GM21619 (cell line): ENCODE results near the gene KCNMA1.

Experiments used
- ATAC-seq: cut with Tn5 transposase; IDR thresholded peaks from one replicate; pipeline ENCODE4 v1.9.1; 2021; ENCODE audit not compliant: unreplicated experiment

Gene KCNMA1

DNA sequence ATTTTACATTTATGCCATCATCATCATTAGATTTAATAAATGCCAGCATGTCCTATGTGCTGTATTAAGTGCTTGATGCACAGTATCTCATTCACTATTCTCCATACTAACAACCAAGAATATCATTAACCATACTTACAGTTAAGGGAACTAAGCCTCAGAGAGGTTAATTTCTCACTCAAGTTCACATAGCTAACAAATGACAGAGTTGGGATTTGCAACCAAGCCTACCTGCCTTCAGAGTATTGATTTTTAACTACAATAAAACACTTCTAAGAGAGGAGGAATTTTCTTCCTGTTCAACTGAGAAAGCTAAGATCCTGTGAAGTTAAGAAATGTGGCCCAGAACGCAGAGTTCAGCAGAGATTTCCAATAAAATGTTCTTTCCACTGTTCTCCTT is 403.0 kb downstream of the KCNMA1 start:
- ATAC-seq: no peak

DNA sequence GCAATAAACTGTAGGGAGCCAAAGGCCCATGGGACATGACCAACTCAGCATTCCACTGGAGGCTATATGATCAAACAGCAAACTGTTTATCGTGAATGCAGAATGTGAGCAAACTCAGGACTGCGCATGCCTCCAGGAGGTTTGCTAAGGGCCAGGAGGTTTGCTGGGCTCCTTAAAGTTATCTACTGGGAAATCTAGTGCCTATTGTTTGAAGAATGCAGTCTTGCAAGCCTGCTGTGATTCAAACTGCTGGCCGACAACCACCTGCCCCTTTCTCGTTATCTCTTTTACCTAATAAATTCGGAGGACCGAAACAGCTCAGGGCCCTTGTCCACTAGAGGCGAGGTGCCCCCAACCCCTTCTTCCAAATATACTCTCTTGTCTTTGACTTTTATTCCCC is 404.1 kb downstream of the KCNMA1 start:
- no peak for ATAC-seq

DNA sequence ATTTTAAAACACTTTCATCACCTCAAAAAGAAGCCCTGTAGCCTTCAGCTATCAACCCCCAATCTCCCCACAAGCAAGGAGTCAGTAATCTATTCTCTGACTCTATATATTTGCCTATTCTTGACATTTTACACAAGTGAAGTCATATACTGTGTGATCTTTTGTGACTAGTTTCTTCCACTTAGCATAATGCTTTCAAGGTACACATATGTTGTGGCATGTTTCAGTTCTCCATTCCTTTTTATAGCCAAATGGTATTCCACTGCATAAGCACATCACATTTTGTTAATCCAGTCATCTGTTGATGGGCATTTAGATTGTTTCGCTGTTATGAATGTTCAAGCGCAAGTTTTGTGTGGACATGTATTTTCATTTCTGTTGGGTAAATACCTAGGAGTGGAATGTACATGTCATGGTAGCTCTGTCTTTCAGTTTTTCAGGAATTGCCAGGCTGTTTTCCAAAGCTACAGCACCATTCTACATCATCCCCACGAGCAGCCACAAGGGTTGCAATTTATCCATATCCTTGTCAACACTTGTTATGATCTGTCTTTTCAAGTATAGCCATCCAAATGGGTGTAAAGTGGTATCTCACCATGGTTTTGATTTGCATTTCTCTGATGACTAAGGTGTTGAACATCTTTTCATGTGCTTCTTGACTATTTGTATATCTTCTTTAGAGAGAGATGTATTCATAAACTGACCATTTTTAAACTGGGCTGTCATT is 405.6 kb downstream of the KCNMA1 start:
- no peak for ATAC-seq

DNA sequence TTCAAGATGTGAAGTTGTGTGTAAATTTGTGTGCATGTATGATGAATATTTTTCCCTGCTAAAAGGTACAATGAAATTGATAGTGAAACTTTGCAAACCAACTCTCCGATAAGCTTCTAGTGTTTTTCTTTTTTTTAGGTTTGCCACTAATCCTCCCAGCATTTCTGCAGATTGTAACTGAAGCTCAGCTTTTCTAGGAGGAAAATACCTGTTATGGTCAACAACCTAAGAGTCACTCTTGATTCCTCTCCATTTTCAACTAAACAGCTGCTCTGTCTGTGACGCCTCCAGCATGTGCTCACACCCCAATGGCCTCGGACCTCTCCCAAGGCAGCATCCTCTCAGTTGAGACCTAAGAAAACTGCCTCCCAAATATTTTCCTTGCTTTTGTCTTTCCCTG is 406.2 kb downstream of the KCNMA1 start:
- ATAC-seq: no peak

DNA sequence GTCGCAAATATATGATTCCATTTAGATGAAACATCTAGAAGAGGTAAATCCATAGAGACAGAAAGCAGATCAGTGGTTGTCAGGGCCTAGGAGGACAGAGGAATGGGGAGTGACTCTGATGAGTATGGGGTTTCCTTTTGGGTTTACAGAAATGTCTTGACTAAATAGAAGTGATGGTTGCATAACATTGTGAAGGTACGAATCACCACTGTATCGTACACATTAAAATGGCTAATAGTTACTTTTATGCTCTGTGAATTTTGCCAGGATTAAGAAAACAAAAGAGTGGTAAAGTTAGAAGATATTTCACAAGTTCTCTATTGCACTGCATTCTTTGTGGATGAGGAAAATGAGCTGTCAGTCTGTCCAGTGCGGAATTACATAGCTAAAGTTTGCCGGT is 407.4 kb downstream of the KCNMA1 start:
- ATAC-seq: no peak

DNA sequence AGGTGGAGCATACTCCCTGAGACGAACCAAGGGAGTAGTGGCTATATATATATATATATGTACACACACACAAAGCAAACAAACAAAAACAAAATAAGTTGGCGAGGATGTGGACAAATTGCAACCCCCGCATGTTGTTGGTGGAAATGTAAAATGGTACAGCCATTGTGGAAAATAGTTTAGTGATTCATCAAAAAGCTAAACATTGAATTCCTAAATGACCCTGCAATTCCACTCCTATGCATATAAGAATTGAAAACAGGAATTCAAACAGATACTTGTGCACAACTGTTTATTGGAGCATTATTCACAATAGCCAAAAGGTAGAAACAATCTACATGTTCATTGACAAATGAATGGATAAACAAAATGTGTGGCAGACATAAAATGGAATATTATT is 407.9 kb downstream of the KCNMA1 start:
- no peak for ATAC-seq

DNA sequence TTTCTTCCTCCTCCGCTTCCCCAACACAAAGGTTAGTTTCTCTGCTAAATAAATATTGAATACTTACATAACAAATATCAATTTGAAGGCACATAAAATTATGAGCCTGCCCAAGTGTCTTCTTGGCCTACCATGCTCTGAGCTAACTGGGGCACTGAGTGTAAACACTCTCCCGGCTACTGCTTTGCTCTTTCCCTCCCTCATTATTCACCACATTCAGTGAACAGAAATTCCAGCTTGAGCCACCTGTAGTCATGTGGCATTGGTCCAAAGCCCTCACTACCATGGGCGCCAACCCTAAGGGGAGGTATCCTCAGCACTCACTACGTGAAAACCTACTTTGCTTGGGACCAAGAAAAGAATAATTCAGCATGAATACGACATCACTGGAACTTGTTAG is 409.0 kb downstream of the KCNMA1 start:
- no peak for ATAC-seq

DNA sequence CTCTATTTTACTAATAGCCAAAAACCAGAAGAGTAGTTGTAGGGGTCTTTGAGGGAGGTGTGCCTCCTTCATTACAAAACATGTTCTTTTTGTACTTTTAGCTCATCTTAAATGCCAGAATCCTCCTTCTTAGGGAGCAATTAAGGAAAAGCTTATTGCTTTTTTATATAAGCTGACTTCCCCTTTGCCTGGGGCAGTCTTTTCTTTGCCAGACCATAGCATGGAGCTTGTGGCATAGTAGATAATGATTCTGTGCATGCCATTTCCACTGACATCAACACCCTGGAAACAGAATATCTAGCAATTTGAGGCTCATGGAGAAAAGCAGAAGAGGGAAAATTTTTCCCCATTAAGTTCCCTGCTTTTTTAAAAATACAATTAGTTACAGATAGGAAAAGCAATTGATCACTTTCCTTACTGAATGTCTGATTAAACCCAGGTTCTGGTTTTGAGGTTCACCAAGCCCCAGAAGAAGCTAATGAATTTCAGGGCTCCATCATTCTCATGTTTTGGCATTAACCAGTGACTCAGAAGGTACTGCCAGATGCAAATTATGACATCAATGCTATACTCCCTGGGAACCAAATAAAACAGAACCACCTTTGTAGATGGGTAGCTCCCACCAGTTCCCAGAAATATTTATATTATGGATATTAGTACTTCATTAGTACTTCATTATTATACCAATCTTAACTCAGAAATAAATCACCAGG is 410.6 kb downstream of the KCNMA1 start:
- no peak for ATAC-seq

DNA sequence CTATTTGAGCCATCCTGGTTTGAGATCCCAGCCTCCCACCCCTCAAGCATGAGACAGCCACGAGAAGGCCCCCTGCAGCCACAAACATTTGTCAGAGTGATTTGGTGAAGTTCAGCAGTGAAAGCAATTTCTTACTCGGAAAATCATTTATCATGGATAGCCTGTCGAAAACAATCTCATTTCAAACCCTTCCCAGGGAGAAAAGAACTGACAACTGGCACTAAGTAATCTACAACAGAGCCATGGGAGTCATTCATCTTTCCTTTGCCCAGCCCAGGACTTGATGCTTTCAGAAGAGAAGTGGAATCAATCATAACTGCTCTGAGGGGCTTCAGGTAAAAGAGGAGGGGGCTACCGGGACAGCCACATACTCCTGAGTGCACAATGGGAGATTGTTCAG is 411.2 kb downstream of the KCNMA1 start:
- ATAC-seq: no peak

DNA sequence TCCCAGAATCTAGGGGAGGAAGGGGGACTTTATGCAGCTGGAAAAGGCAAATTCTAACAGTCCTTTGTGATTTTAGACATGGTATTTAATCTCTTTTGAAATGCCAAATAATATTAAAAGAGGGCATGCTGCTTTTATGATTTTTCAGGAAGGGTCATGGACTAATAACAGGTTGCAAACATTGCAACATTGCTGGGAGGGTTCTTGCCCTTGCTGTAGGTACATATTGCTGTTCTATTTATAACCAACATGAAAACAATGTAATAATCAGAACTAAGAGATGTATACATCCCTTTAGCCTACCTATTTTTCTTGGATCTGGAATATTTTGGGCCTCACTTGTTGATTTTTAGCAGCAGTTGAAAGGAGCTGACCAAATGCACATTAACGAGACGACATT is 411.6 kb downstream of the KCNMA1 start:
- ATAC-seq: no peak

DNA sequence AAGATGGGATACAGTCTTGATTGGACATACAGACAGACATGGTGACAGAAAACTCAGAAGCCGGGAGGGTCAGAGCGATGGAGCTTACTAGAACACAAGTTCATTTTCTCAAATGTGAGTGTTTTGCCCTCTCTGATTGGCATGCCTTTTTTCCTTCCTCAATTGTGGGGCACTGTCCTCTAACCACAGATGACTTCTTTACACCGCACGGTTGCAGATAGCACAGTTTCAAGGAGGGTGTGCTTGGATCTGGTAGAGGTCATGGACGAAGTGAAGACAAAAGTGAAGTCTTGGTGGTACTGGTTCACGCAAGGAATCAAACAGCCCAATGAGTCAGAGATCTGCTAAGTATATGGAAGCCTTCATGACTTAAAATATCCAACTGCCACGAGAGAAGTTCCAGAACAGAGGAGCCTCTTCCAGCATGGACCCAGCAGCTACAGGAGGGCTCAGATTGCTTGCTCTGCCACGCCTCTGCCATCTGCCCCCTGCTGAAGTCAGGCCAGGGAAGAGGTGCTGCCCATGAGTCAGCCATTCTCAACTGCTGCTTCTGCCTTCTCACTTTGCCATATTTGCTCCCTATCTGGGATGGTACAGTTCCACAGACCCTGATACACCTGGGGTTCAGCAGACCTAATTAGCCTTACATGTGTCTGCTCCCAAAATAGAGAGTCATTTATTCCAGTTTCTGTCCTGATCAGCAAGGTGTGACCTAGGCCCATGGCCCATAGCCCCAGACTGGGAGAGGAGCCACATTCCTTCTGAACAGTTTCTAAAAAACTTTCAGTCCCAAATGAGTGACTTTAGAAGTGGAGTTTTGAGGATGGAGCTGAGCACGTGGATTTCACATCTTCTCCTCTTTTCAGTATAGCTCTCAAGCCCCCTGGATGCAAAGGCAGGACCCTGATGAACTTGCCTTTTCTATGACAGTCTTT is 413.8 kb downstream of the KCNMA1 start:
- no peak for ATAC-seq

DNA sequence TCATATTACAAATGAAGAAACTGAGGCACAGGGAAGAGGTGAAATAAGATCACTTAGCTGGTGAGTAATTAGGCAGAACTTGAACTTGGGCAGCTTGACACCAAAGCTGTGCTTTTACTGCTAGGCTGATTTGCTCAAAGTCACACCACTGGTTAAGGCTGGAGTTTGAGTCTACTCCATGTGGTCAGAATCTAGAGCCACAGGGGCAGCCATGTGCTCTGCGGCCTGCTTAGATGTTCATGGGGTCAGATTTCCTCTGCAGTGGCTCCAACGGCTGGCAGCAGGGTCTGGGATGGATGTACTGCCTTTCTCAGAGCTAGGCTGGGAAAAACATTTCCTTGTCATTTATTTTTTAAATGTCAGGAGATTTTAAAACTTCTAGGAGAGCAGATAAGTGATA is 417.5 kb downstream of the KCNMA1 start:
- ATAC-seq: no peak

DNA sequence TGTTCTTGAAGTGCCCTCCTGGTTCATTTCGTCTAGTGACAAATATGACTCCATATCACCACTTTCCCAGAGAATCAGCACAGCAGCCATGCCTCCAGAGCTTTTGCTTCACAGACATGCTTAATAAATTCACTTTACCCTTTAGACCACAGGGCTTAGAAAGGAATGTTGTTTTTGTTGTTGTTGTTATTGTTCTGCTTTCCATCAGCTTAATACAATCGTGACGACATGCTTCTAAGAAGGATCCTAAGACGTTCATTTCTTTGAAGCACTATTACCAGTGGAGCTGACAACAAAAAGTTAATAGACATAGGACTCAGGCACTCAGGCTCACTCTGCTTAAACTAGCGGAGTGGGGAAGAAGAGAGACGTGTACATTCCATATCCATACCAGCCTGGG is 418.6 kb downstream of the KCNMA1 start:
- no peak for ATAC-seq

DNA sequence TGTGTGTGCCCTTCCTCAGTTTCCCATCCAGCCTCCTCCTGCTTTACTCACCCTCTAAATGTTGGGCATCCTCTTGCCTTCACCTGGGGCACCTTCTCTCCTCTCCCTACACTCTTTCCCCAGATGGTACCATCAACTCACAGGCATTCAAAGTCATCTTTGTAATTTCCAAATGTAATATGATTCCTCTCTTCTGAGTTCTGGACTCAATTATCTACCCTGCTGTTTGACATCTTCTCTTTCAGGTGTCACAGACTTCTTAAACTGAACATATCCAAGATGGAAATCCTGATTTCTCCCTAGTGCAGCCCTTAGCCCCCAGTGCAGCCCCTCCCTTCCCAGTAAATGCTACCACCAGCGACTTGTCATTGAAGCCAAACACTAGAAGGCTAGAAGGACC is 422.8 kb downstream of the KCNMA1 start:
- ATAC-seq: no peak

DNA sequence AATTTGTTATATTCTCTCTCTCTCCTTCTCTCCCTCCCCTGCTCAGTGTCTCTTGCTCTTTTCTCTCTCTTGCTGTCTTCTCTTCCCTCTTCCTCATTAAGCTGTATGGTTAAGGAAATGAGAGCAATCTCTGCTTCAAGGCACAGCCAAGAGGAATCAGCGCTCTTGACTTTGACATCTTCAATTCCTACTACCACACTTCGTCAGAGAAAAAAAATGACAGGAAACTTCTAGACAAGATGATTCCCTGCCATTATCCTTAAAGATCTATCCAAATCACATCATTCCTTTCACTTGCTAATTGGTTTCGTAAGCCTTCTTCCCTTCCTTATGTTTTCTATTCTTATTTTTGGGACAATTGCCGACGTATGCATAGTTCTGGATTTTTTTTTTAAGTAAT is 425.0 kb downstream of the KCNMA1 start:
- no peak for ATAC-seq

DNA sequence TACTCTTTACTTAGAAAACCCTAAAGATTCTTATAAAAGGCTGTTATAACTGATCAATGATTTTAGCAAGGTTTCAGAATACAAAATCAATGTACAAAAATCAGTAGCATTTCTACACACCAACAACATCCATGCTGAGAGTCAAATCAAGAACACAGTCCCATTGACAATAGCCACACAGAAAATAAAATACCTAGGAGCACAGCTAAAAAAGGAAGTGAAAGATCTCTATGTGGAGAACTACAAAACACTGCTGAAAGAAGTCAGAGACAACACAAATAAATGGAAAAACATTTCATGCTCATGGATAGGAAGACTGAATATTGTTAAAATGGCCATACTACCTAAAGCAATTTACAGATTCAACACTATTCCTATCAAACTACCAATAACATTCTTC is 427.0 kb downstream of the KCNMA1 start:
- ATAC-seq: no peak

DNA sequence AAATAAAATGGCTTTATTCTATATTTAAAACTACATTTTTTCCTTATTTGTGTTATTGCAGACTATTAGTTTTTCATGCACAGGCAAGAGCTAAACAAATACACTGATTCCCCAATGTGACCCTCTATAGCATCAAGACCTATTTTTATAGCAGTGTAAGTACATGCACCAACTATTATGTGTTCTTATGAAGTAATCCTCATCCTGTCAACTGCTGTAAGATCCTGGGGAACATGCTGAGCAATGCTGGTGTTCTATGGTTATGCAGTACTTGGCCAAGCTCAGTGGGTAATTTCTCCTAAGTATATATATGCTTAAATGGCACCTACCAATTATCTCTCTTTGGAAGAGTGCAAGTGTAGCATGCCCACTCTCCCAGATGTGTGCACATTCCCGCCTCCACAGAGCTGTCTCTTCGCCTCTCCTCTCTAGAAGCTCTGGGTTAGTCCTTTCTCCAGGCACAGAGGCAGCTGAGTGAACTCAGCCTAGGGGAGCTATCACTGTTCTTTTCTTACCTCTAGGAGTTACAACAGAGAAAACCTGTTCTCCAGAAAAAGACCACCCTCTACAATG is 428.8 kb downstream of the KCNMA1 start:
- no peak for ATAC-seq

DNA sequence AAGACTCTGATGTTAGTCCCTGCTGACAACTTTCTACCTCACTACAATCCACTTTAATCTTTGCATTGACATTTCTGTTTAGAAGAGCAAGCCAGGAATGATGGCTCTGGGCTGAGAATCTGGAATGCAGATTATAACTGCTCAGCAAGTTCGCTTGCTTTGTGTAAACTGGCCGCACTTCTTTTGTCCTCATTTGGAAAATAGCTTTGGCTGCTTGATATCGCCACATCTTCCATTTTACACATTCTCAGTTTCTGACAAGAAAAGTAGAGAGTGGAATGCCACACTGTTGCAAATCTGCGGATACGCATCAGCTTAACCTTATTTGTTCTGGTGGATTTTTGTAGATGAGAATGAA is 429.8 kb downstream of the KCNMA1 start:
- no peak for ATAC-seq

DNA sequence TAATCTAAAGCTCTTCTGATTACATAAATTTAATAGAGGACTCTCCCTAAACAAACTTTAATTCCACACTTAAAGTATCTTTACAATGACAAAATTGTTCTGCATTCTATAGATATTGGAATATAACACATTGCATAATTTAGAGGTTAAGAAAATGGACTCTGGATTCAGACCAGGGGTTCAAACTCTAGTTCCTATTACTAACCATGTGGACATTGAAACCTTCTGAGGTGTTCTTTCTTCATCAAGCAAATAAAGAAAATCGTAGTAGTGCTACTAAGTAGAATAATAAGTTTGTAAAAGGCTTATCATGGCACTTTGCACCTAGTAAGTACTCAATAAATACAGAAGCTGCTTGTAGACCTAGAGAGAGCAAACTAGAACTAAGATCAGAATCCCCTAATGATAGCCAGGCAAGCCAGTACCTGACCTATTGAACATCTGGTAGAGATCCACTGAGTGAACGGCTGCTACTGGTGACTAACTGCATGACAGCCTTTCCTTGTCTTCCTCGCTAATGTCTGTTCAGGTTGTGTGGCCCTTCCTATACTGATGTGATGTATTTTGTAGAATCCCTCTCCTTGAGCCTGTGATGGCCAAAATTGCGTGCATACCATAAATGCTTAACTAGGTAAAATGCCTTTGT is 430.3 kb downstream of the KCNMA1 start:
- ATAC-seq: no peak

DNA sequence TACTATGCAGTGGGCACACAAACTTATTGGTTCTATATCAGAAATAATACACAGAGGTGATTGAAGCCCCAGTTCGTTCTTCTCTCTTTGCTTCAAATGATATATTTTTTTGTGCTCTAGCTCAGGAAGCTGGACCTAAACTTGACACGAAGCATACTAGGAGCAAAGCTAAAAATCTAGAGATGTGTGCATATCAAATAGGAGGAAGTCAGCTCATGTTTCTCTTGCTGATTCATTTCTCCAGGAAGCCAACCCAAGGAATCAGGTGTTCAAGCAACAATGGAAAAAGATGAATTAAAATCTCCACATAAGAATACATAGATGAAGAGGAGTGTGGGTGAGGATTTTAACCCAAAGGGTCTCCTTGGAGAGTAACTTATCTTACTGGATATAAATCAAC is 432.5 kb downstream of the KCNMA1 start:
- no peak for ATAC-seq

DNA sequence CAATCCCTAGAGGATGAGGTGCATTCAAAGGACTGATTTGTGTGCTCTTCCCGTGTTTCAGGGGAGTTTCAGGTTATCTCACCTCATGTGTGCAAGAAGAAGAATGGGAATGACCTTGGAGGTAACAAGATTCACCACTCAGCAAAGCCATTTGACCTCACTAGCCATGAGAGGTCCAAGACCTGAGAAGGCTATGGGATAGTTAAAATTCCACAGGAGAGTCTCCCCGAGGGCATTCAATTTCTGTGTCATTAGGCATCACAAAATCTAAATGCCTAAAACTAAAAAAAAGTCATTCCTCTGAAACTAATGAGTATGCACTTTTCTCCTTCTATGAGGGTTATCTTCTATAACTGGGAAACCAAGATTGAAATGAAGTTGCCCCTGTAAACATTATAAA is 433.4 kb downstream of the KCNMA1 start:
- ATAC-seq: no peak
